K562 (cell line): ENCODE data around the gene PODNL1. TPM values are rescaled to one million over a fixed set of nuclear protein-coding genes. Genes with fewer than 3 reads are reported as not detected.

Experiments
- ATAC-seq: fragments of 200-7000 bp; cut with Tn5 transposase; 3 replicates; pipeline ENCODE4 v1.9.1; 2020; ENCODE audit warnings: moderate library complexity
- BruUV-seq: library from RNA; stranded (reverse); fragments of 400-500 nt; replicated peaks from 2 replicates; lab custom pipeline; 2021; lab: Mats Ljungman, UMichigan
- CTCF ChIA-PET: fragments of 300-600 bp; formaldehyde crosslinking; extraction: SDS; loops from one replicate; lab custom pipeline; 2021; ENCODE audit warnings: low intra/inter-chr PET ratio; lab: Yijun Ruan, JAX
- POLR2A ChIA-PET: fragments of 300-600, 350-650 bp; sonication (Branson Sonifier 250); formaldehyde crosslinking; extraction: SDS; loops from one replicate; lab custom pipeline; 2021; ENCODE audit warnings: antibody characterized with exemption, inconsistent platforms; lab: Yijun Ruan, JAX
- DNase-seq, 4 experiments: peaks; one replicate each; pipeline versions ENCODE4 v3.0.0 to v3.0.0-alpha.2; 2011 to 2018; ENCODE audit warnings: low spot score in 3 of 4, mixed read lengths in 3 of 4; ENCODE audit errors: extremely low read depth in 1 of 4
- FAIRE-seq: peaks from 2 replicates; lab custom pipeline; 2011; peaks lifted over from hg19 to GRCh38; lab: Jason Lieb, UNC
- H2AFZ ChIP-seq: 2 replicates; pipeline ENCODE4 v1.6.0; 2011; ENCODE audit warnings: low read depth, low read length, control low read depth, inconsistent platforms
- H3K27ac ChIP-seq: fragments of 200-600 bp; 3 replicates; pipeline ENCODE4 v1.8.0; 2011; ENCODE audit warnings: low read depth, mild to moderate bottlenecking, control low read depth, inconsistent platforms, low read length, moderate library complexity, mixed read lengths; ENCODE audit errors: extremely low read depth
- H3K27me3 ChIP-seq, 2 experiments: fragments of 300-600 bp in 1 of 2; 2 replicates in 1 of 2; 3 replicates in 1 of 2; pipeline versions ENCODE4 v1.6.0 to v1.8.0; 2011; ENCODE audit warnings: inconsistent platforms in 2 of 2, low read length in 2 of 2, mild to moderate bottlenecking in 1 of 2, mixed read lengths in 1 of 2, moderate library complexity in 1 of 2; ENCODE audit not compliant: control insufficient read depth in 2 of 2, insufficient read depth in 2 of 2
- H3K36me3 ChIP-seq: fragments of 300-600 bp; 3 replicates; pipeline ENCODE4 v1.8.0; 2011; ENCODE audit warnings: mild to moderate bottlenecking, low read length, inconsistent platforms; ENCODE audit not compliant: control insufficient read depth, insufficient read depth
- H3K4me1 ChIP-seq, 2 experiments: fragments of 200-600 bp in 1 of 2; replicated peaks in 1 of 2; 2 replicates in 1 of 2; 3 replicates in 1 of 2; pipeline versions ENCODE4 v1.5.1 to v1.8.0; 2011; ENCODE audit warnings: inconsistent platforms in 2 of 2, low read length in 2 of 2, mild to moderate bottlenecking in 1 of 2, mixed read lengths in 1 of 2, moderate library complexity in 1 of 2; ENCODE audit not compliant: control insufficient read depth in 2 of 2, insufficient read depth in 2 of 2
- H3K4me2 ChIP-seq: 2 replicates; pipeline ENCODE4 v1.6.1; 2011; ENCODE audit warnings: low read length, control low read depth, inconsistent platforms, mixed read lengths; ENCODE audit not compliant: insufficient read depth
- H3K4me3 ChIP-seq: fragments of 200-600 bp; sonication (generic), shearing (Covaris generic); 2 replicates; pipeline ENCODE4 v1.5.1; 2016; ENCODE audit warnings: control low read depth, inconsistent platforms
- H3K79me2 ChIP-seq: fragments of 200-600 bp; 3 replicates; pipeline ENCODE4 v1.8.0; 2011; ENCODE audit warnings: low read length, inconsistent platforms; ENCODE audit not compliant: control insufficient read depth, insufficient read depth
- H3K9ac ChIP-seq, 2 experiments: 2 replicates each; pipeline versions ENCODE4 v1.6.0 to v1.6.1; 2011; ENCODE audit warnings: low read depth in 2 of 2, low read length in 2 of 2, control low read depth in 1 of 2, inconsistent platforms in 1 of 2, mild to moderate bottlenecking in 1 of 2, mixed read lengths in 1 of 2; ENCODE audit not compliant: insufficient read depth in 1 of 2
- H3K9me1 ChIP-seq: one replicate; pipeline ENCODE4 v1.6.0; 2011; ENCODE audit warnings: inconsistent platforms, mild to moderate bottlenecking, low read length, moderate library complexity; ENCODE audit not compliant: control insufficient read depth, insufficient read depth
- H3K9me3 ChIP-seq: replicated peaks from 2 replicates; pipeline ENCODE4 v1.5.1; 2011; ENCODE audit warnings: low read depth, low read length, inconsistent platforms; ENCODE audit not compliant: control insufficient read depth, insufficient read depth
- H4K20me1 ChIP-seq: replicated peaks from 2 replicates; pipeline ENCODE4 v1.6.1; 2011; ENCODE audit warnings: low read length, inconsistent platforms, mixed read lengths; ENCODE audit not compliant: control insufficient read depth, insufficient read depth
- ADNP ChIP-seq: fragments of 200-800 bp; sonication (Bioruptor generic); IDR thresholded peaks from 2 replicates; pipeline ENCODE4 v1.6.1; 2016; ENCODE audit warnings: missing genetic modification characterization, missing compliant biosample characterization
- WGBS: fragments of 100-300 bp; shearing (Covaris generic); methylation state at CpG from one replicate; pipeline ENCODE4 v1.1.6; 2016; ENCODE audit warnings: low coverage, mixed read lengths; ENCODE audit not compliant: insufficient coverage; ENCODE audit errors: missing lambda C conversion rate; 5-methylcytosine and 5-hydroxymethylcytosine counted together
- in situ Hi-C: fragments of 300-500 bp; cut with MboI; formaldehyde crosslinking; loops from 4 replicates; pipeline ENCODE4 v1.15.0; 2018; ENCODE audit warnings: inconsistent platforms, mixed read lengths
- intact Hi-C: fragments of 100-400 bp; cut with micrococcal nuclease; formaldehyde crosslinking; loops from 2 replicates; pipeline ENCODE4 v1.14.2; 2022
- polyA plus RNA-seq, 8 experiments: library from polyadenylated mRNA; depleted of rRNA in 4 of 8; stranded (reverse) in 5 of 8; unstranded in 3 of 8; fragments of >200 nt; fragmentation: Nextera tagmentation in 2 of 8; fragmentation: Illumina TruSeq in 1 of 8; extraction: Ambion mirVana in 2 of 8; extraction: Trizol in 1 of 8; gene quantifications; 2 replicates each; pipeline versions ENCODE4 v1.2.1 to v1.2.3, GENCODE V29; 2011 to 2014; ENCODE audit warnings: inconsistent platforms in 1 of 8, missing spikeins in 1 of 8
- total RNA-seq, 7 experiments: library from RNA; depleted of rRNA in 6 of 7; stranded (reverse); fragments of >200 nt in 6 of 7; fragmentation: Illumina TruSeq in 2 of 7; extraction: Trizol in 2 of 7; gene quantifications; 2 replicates each; pipeline versions ENCODE4 v1.2.1 to v1.2.3, GENCODE V29; 2011 to 2021; ENCODE audit warnings: low replicate concordance in 1 of 7
- TF ChIP-seq, protein P1 (sequence below), 3 experiments: IDR thresholded peaks in 2 of 3; conservative IDR thresholded peaks in 1 of 3; 2 replicates each; pipeline ENCODE4 v1.5.1; 2011 to 2012; ENCODE audit warnings: low read length in 3 of 3, mild to moderate bottlenecking in 3 of 3, control low read depth in 2 of 3, improper control_type of control experiment in 1 of 3, inconsistent platforms in 1 of 3, low read depth in 1 of 3, mixed read lengths in 1 of 3, moderate library complexity in 1 of 3; ENCODE audit not compliant: insufficient read depth in 2 of 3

Gene PODNL1
- total and polyA plus RNA-seq, 9 of the 15 experiments (the other 6 are each of a cell fraction or from before 2014, with no cell fraction given): 0.18 to 0.47 (median 0.23) TPM; not detected in 3

DNA sequence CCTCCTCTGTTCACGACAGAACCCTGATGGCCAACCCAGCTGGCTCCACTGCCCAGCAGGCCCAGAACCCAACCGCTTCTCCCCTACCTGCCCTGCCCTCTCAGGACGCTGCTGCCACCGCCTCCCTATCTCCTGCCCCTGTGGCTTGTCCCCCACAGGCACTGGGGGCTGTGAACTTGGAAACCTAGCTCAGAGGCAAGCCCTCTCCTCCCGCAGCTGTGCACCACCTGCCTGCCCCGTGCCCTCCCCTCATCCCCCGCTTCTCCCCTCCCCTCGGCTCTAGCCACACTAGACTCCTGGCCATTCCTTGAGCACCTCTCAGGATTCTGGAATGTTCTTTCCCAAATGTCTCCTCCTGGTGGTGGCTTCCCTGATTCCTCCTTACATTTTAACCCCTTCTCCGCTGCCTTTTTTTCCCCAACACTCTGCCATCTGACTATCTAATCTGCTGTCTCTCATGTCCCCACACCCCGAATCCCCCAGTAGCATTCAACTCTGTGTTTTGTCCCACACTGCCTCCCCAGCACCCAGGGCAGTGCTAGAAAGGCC lies 54.6 kb downstream of the PODNL1 start:
- ATAC-seq: no peak
- Histone ChIP-seq H3K79me2 (no peaks in the 10 kb centered on the region), H3K4me3 (no peak overlapping the region), H3K9ac (peak overlapping the region in 1 of 2 experiments; percentile 66; a peak in 2 of 4 replicates), H3K36me3 (no peaks in the 10 kb centered on the region), H3K4me1 (peaks cover 21 to 66% of the 10 kb centered on the region in 2 experiments), H2AFZ (no peak overlapping the region), H3K27me3 (no peaks in the 10 kb centered on the region; a peak in 1 of 5 replicates), H3K27ac (no peak overlapping the region), H3K9me3 (no peaks in the 10 kb centered on the region), H3K9me1 (no peaks in the 10 kb centered on the region), H4K20me1 (no peaks in the 10 kb centered on the region), H3K4me2 (no peak overlapping the region)
- peak in 2 of 4 experiments; percentile 37 to 40 for DNase-seq
- no peak for FAIRE-seq
- POLR2A ChIA-PET: interaction anchor here (0.9 kb wide), 1 partner anchor 14 kb away, joined by 4 read pairs; no protein-coding TSS in a partner anchor
- CTCF ChIA-PET: no interaction called here
- BruUV-seq: no TSS peak
- WGBS: 70% methylated on average over 9 of the region's 10 CpGs
- in situ Hi-C loops: loop anchor here (5.0 kb wide), 1 partner anchor 189 kb away; the partner anchor contains the start of gene MISP3
- TF ChIP-seq, protein P1, sequence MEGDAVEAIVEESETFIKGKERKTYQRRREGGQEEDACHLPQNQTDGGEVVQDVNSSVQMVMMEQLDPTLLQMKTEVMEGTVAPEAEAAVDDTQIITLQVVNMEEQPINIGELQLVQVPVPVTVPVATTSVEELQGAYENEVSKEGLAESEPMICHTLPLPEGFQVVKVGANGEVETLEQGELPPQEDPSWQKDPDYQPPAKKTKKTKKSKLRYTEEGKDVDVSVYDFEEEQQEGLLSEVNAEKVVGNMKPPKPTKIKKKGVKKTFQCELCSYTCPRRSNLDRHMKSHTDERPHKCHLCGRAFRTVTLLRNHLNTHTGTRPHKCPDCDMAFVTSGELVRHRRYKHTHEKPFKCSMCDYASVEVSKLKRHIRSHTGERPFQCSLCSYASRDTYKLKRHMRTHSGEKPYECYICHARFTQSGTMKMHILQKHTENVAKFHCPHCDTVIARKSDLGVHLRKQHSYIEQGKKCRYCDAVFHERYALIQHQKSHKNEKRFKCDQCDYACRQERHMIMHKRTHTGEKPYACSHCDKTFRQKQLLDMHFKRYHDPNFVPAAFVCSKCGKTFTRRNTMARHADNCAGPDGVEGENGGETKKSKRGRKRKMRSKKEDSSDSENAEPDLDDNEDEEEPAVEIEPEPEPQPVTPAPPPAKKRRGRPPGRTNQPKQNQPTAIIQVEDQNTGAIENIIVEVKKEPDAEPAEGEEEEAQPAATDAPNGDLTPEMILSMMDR (IDR thresholded peaks at IDR 0.05 in 2 of 3, conservative IDR thresholded peaks at IDR 0.05 in 1 of 3; ENCODE audit: insufficient read depth in 2 of 3, low read depth in 1 of 3, low read length in 3 of 3): peak in 1 of 3 experiments; percentile 24; a peak in 2 of 6 replicates
- TF ChIP-seq ADNP (tag): no peak
- TF ChIP-seq, all 486 proteins: peak for 1
- intact Hi-C loops: loop anchor here (5.0 kb wide), 1 partner anchor 464 kb away; no protein-coding TSS in a partner anchor
